ENCODE measurements around the gene STAT4. TPM values are rescaled to one million over a fixed set of nuclear protein-coding genes. Genes with fewer than 3 reads are reported as not detected.
A peak's percentile ranks its signal among the peaks of the same experiment; 100 is the strongest.

Gene STAT4
- polyA plus RNA-seq, 1 donor (not counting 4 experiments of a cell fraction or from before 2014, with no cell fraction given), result 2.0 TPM

DNA sequence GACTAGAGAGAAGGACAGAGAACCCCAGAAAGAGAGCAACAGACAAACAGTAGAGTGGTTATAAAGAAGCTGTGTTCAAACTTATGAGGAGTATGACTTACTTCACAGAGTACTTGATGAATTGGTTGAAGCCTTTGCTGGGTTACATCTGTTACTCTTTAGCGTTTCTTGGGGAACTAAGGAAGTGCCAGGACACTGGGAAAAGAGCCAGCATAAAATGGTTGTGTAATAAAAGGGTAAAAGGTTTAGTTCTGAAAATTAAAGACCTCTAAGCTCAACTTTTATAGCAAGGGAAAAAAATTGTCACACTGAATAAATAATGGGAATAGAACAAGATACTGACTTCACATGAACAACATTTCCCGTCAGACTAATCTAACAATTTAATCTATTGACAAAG is 17.0 kb upstream of the STAT4 start:
- no peak overlapping the region for H3K9ac ChIP-seq (ENCODE audit: control insufficient read depth, extremely low read depth, insufficient read depth, low read length)
- peak overlapping the region; percentile 31 for H2AFZ ChIP-seq (ENCODE audit: control insufficient read depth, low read length)
- FAIRE-seq, result no peak
- H3K27me3 ChIP-seq (ENCODE audit: control insufficient read depth, extremely low read depth, insufficient read depth, low read length), result no peaks in the 10 kb centered on the region
- peaks cover 2% of the 10 kb centered on the region for H3K79me2 ChIP-seq (ENCODE audit: control insufficient read depth, insufficient read depth, low read length)
- peaks cover 65% of the 10 kb centered on the region for H3K4me1 ChIP-seq (ENCODE audit: control insufficient read depth, extremely low read depth, insufficient read depth, low read length)
- no peak for TF ChIP-seq CTCF (optimal IDR thresholded peaks at IDR 0.05 in 1 of 3, IDR thresholded peaks at IDR 0.05 in 1 of 3, conservative IDR thresholded peaks at IDR 0.05 in 1 of 3; ENCODE audit: extremely low read depth in 1 of 3, insufficient read depth in 2 of 3, low read length in 3 of 3)
- no peak for TF ChIP-seq EZH2 (IDR thresholded peaks at IDR 0.05; ENCODE audit: low read length)
- no peaks in the 10 kb centered on the region for H3K9me1 ChIP-seq (ENCODE audit: control insufficient read depth, extremely low read depth, insufficient read depth, low read length)
- H3K4me3 ChIP-seq (ENCODE audit: control insufficient read depth in 2 of 3, extremely low read depth in 1 of 3, insufficient read depth in 2 of 3, low read depth in 1 of 3, low read length in 3 of 3), result no peak overlapping the region
- no peaks in the 10 kb centered on the region for H3K36me3 ChIP-seq (ENCODE audit: control insufficient read depth in 2 of 2, extremely low read depth in 1 of 2, insufficient read depth in 2 of 2, low read length in 2 of 2)
- dilution Hi-C loops (cut with MboI; ENCODE audit: extremely low pct_ligation_motif_present, low sequenced_read_pairs), result no loop called here
- no peaks in the 10 kb centered on the region for H3K9me3 ChIP-seq (ENCODE audit: control insufficient read depth, low read depth, low read length)
- no peaks in the 10 kb centered on the region for H4K20me1 ChIP-seq (ENCODE audit: control insufficient read depth, extremely low read depth, insufficient read depth, low read length)
- peak overlapping the region; percentile 100 for H3K27ac ChIP-seq (ENCODE audit: control insufficient read depth, insufficient read depth, low read length)
- DNase-seq (ENCODE audit: low read depth, low spot score), result no peak
- no peak overlapping the region for H3K4me2 ChIP-seq (ENCODE audit: control insufficient read depth, extremely low read depth, insufficient read depth, low read depth, low read length)

DNA sequence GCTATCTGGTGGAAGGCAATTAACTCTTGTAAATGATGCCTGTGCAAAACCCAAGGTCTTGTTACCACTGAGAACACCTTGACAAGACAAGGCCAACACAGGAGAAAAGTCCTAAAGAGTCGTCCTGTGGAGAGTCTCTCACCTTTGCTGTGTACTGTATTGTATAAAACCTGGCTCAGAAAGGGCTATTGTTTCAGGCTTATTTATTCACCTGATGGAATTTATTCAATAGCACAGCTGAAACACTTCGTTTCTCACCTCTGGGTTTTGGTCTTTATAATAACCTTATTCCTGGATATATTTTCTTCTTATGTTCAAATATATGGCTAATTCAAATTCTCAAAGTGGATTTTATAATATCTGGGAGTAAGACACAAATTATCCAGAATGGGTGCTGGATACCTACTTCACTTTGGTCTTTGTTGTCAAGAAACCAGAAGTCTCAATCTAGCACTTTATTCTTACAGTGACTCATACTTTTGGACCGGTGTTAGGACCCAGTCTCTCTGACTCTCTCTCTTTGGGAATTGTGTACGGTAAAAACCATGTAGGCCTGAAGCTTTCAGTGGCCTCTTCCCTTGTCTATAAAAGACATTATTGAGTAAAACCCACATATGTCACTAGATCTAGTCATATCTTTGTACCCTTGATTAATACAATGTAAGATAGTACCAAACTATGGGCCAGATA is 16.1 kb upstream of the STAT4 start:
- peak overlapping the region; percentile 35 for H2AFZ ChIP-seq (ENCODE audit: control insufficient read depth, low read length)
- H3K4me3 ChIP-seq (ENCODE audit: control insufficient read depth in 2 of 3, extremely low read depth in 1 of 3, insufficient read depth in 2 of 3, low read depth in 1 of 3, low read length in 3 of 3), result no peak overlapping the region
- H3K4me2 ChIP-seq (ENCODE audit: control insufficient read depth, extremely low read depth, insufficient read depth, low read depth, low read length), result no peak overlapping the region
- no peaks in the 10 kb centered on the region for H4K20me1 ChIP-seq (ENCODE audit: control insufficient read depth, extremely low read depth, insufficient read depth, low read length)
- dilution Hi-C loops (cut with MboI; ENCODE audit: extremely low pct_ligation_motif_present, low sequenced_read_pairs), result no loop called here
- H3K79me2 ChIP-seq (ENCODE audit: control insufficient read depth, insufficient read depth, low read length), result peaks cover 2% of the 10 kb centered on the region
- H3K4me1 ChIP-seq (ENCODE audit: control insufficient read depth, extremely low read depth, insufficient read depth, low read length), result peaks cover 59% of the 10 kb centered on the region
- H3K9ac ChIP-seq (ENCODE audit: control insufficient read depth, extremely low read depth, insufficient read depth, low read length), result no peak overlapping the region
- peak overlapping the region; percentile 100 for H3K27ac ChIP-seq (ENCODE audit: control insufficient read depth, insufficient read depth, low read length)
- TF ChIP-seq EZH2 (IDR thresholded peaks at IDR 0.05; ENCODE audit: low read length) (no peak), CTCF (optimal IDR thresholded peaks at IDR 0.05 in 1 of 3, IDR thresholded peaks at IDR 0.05 in 1 of 3, conservative IDR thresholded peaks at IDR 0.05 in 1 of 3; ENCODE audit: extremely low read depth in 1 of 3, insufficient read depth in 2 of 3, low read length in 3 of 3) (no peak)
- no peaks in the 10 kb centered on the region for H3K9me3 ChIP-seq (ENCODE audit: control insufficient read depth, low read depth, low read length)
- H3K27me3 ChIP-seq (ENCODE audit: control insufficient read depth, extremely low read depth, insufficient read depth, low read length), result no peaks in the 10 kb centered on the region
- FAIRE-seq, result peak; percentile 61
- H3K36me3 ChIP-seq (ENCODE audit: control insufficient read depth in 2 of 2, extremely low read depth in 1 of 2, insufficient read depth in 2 of 2, low read length in 2 of 2), result no peaks in the 10 kb centered on the region
- DNase-seq (ENCODE audit: low read depth, low spot score), result no peak
- H3K9me1 ChIP-seq (ENCODE audit: control insufficient read depth, extremely low read depth, insufficient read depth, low read length), result no peaks in the 10 kb centered on the region

All from keratinocyte (primary cell).